ENCODE measurements around the gene INSYN2B. TPM values are rescaled to one million over a fixed set of nuclear protein-coding genes. Genes with fewer than 3 reads are reported as not detected.

Gene INSYN2B
- polyA plus RNA-seq, 1 donor (not counting 4 experiments of a cell fraction or from before 2014, with no cell fraction given) = 0.16 TPM

DNA sequence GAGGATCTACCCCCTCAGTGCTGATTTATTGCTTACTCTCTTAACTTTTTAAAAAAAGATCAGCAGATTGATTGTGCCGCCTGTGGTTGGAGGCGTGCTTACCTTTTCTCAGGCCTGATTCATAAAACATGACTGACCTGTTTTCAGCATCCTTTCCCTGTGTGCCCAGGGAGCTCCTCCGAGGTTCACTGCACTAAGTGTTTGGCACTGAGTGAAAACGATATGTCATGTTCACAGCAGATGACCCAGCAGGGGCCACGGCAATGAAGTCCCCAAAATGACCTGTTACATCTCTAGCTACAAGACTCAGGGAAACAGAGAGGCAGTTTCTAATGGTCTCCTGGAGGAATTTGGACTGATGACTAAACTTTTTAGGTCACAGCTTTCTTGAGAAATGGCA is 69.9 kb downstream of the INSYN2B start:
- Histone ChIP-seq H3K4me3 (ENCODE audit: control insufficient read depth in 2 of 3, extremely low read depth in 1 of 3, insufficient read depth in 2 of 3, low read depth in 1 of 3, low read length in 3 of 3) (no peak overlapping the region), H4K20me1 (ENCODE audit: control insufficient read depth, extremely low read depth, insufficient read depth, low read length) (no peaks in the 10 kb centered on the region), H2AFZ (ENCODE audit: control insufficient read depth, low read length) (no peak overlapping the region), H3K4me1 (ENCODE audit: control insufficient read depth, extremely low read depth, insufficient read depth, low read length) (no peaks in the 10 kb centered on the region), H3K9me3 (ENCODE audit: control insufficient read depth, low read depth, low read length) (no peaks in the 10 kb centered on the region), H3K9ac (ENCODE audit: control insufficient read depth, extremely low read depth, insufficient read depth, low read length) (no peak overlapping the region), H3K36me3 (ENCODE audit: control insufficient read depth in 2 of 2, extremely low read depth in 1 of 2, insufficient read depth in 2 of 2, low read length in 2 of 2) (no peaks in the 10 kb centered on the region), H3K4me2 (ENCODE audit: control insufficient read depth, extremely low read depth, insufficient read depth, low read depth, low read length) (no peak overlapping the region), H3K27ac (ENCODE audit: control insufficient read depth, insufficient read depth, low read length) (no peak overlapping the region), H3K9me1 (ENCODE audit: control insufficient read depth, extremely low read depth, insufficient read depth, low read length) (no peaks in the 10 kb centered on the region), H3K27me3 (ENCODE audit: control insufficient read depth, extremely low read depth, insufficient read depth, low read length) (no peaks in the 10 kb centered on the region), H3K79me2 (ENCODE audit: control insufficient read depth, insufficient read depth, low read length) (no peaks in the 10 kb centered on the region)
- FAIRE-seq = no peak
- DNase-seq (ENCODE audit: low read depth, low spot score) = no peak
- TF ChIP-seq, protein P1, sequence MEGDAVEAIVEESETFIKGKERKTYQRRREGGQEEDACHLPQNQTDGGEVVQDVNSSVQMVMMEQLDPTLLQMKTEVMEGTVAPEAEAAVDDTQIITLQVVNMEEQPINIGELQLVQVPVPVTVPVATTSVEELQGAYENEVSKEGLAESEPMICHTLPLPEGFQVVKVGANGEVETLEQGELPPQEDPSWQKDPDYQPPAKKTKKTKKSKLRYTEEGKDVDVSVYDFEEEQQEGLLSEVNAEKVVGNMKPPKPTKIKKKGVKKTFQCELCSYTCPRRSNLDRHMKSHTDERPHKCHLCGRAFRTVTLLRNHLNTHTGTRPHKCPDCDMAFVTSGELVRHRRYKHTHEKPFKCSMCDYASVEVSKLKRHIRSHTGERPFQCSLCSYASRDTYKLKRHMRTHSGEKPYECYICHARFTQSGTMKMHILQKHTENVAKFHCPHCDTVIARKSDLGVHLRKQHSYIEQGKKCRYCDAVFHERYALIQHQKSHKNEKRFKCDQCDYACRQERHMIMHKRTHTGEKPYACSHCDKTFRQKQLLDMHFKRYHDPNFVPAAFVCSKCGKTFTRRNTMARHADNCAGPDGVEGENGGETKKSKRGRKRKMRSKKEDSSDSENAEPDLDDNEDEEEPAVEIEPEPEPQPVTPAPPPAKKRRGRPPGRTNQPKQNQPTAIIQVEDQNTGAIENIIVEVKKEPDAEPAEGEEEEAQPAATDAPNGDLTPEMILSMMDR (optimal IDR thresholded peaks at IDR 0.05 in 1 of 3, IDR thresholded peaks at IDR 0.05 in 1 of 3, conservative IDR thresholded peaks at IDR 0.05 in 1 of 3; ENCODE audit: extremely low read depth in 1 of 3, insufficient read depth in 2 of 3, low read length in 3 of 3) = no peak
- TF ChIP-seq EZH2 (IDR thresholded peaks at IDR 0.05; ENCODE audit: low read length) = no peak
- dilution Hi-C loops (cut with MboI; ENCODE audit: extremely low pct_ligation_motif_present, low sequenced_read_pairs) = no loop called here

DNA sequence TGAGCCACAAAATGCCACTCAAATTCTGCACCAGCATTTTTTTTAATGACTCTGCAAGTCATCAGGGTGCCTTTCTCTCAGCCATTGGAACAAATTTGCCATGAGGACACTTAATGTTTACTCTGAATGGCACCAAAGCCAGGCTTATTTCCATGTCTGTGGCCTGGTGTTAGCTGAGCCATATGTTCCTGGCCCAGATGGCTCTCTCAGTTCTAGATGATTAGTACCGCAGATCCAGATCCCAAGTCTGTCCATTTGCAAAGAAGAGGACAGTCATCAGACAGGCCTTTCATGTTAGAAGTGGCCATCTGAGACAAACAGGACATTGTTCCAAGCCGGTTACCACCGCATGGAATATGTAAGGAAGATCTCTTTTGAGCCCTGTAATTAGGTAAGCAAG is 70.3 kb downstream of the INSYN2B start:
- no peak for DNase-seq (ENCODE audit: low read depth, low spot score)
- H3K79me2 ChIP-seq (ENCODE audit: control insufficient read depth, insufficient read depth, low read length) = no peaks in the 10 kb centered on the region
- H3K9ac ChIP-seq (ENCODE audit: control insufficient read depth, extremely low read depth, insufficient read depth, low read length) = no peak overlapping the region
- no peaks in the 10 kb centered on the region for H3K27me3 ChIP-seq (ENCODE audit: control insufficient read depth, extremely low read depth, insufficient read depth, low read length)
- no peaks in the 10 kb centered on the region for H4K20me1 ChIP-seq (ENCODE audit: control insufficient read depth, extremely low read depth, insufficient read depth, low read length)
- no peak overlapping the region for H3K27ac ChIP-seq (ENCODE audit: control insufficient read depth, insufficient read depth, low read length)
- no peak overlapping the region for H3K4me3 ChIP-seq (ENCODE audit: control insufficient read depth in 2 of 3, extremely low read depth in 1 of 3, insufficient read depth in 2 of 3, low read depth in 1 of 3, low read length in 3 of 3)
- dilution Hi-C loops (cut with MboI; ENCODE audit: extremely low pct_ligation_motif_present, low sequenced_read_pairs) = no loop called here
- H3K9me1 ChIP-seq (ENCODE audit: control insufficient read depth, extremely low read depth, insufficient read depth, low read length) = no peaks in the 10 kb centered on the region
- TF ChIP-seq, protein P1 (optimal IDR thresholded peaks at IDR 0.05 in 1 of 3, IDR thresholded peaks at IDR 0.05 in 1 of 3, conservative IDR thresholded peaks at IDR 0.05 in 1 of 3; ENCODE audit: extremely low read depth in 1 of 3, insufficient read depth in 2 of 3, low read length in 3 of 3) = no peak
- TF ChIP-seq EZH2 (IDR thresholded peaks at IDR 0.05; ENCODE audit: low read length) = no peak
- H3K36me3 ChIP-seq (ENCODE audit: control insufficient read depth in 2 of 2, extremely low read depth in 1 of 2, insufficient read depth in 2 of 2, low read length in 2 of 2) = no peaks in the 10 kb centered on the region
- FAIRE-seq = no peak
- H3K4me1 ChIP-seq (ENCODE audit: control insufficient read depth, extremely low read depth, insufficient read depth, low read length) = no peaks in the 10 kb centered on the region
- H2AFZ ChIP-seq (ENCODE audit: control insufficient read depth, low read length) = no peak overlapping the region
- no peaks in the 10 kb centered on the region for H3K9me3 ChIP-seq (ENCODE audit: control insufficient read depth, low read depth, low read length)
- H3K4me2 ChIP-seq (ENCODE audit: control insufficient read depth, extremely low read depth, insufficient read depth, low read depth, low read length) = no peak overlapping the region
